ENCODE results near the gene CISD2. TPM values are rescaled to one million over a fixed set of nuclear protein-coding genes. Genes with fewer than 3 reads are reported as not detected.
"Not testable (repeated sequence)": the region's sequence is repeated elsewhere in the genome, so short reads cannot be mapped to it uniquely, and the experiment has no call there.

The CISD2 gene
- total RNA-seq, 6 experiments from 2014 or later, result 29.7 to 38.8 (median 34.4) TPM

DNA sequence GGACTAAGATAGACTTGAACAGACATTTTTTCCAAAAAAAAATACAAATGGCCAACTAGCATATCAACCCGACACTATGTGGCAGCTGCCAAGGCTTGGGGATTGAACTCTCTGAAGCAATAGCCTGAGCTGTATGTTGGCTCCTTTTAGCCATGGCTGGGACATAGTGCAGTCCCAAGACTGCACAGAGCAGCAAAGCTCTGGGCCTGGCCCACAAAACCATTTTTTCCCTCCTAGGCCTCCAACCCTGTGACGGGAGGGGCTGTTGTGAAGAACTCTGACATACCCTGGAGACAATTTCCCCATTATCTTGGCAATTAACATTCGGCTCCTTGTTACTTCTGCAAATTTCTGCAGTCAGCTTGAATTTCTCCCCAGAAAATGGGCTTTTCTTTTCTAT is 50.1 kb downstream of the CISD2 start:
- H3K9me3 Mint-ChIP-seq, result peaks cover 6% of the 10 kb centered on the region
- peaks cover 17% of the 10 kb centered on the region for H3K27me3 Mint-ChIP-seq (ENCODE audit: insufficient read depth)
- no peak overlapping the region for H3K27ac Mint-ChIP-seq
- no peak overlapping the region for H3K4me3 Mint-ChIP-seq
- no peaks in the 10 kb centered on the region for H3K4me1 Mint-ChIP-seq (ENCODE audit: low read depth)
- peaks cover 4% of the 10 kb centered on the region; the same call in 1 of the 2 replicates for H3K36me3 Mint-ChIP-seq (ENCODE audit: low read depth)
- no peak for DNase-seq
- TF ChIP-seq, protein P1, sequence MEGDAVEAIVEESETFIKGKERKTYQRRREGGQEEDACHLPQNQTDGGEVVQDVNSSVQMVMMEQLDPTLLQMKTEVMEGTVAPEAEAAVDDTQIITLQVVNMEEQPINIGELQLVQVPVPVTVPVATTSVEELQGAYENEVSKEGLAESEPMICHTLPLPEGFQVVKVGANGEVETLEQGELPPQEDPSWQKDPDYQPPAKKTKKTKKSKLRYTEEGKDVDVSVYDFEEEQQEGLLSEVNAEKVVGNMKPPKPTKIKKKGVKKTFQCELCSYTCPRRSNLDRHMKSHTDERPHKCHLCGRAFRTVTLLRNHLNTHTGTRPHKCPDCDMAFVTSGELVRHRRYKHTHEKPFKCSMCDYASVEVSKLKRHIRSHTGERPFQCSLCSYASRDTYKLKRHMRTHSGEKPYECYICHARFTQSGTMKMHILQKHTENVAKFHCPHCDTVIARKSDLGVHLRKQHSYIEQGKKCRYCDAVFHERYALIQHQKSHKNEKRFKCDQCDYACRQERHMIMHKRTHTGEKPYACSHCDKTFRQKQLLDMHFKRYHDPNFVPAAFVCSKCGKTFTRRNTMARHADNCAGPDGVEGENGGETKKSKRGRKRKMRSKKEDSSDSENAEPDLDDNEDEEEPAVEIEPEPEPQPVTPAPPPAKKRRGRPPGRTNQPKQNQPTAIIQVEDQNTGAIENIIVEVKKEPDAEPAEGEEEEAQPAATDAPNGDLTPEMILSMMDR (IDR thresholded peaks at IDR 0.05), result no peak

DNA sequence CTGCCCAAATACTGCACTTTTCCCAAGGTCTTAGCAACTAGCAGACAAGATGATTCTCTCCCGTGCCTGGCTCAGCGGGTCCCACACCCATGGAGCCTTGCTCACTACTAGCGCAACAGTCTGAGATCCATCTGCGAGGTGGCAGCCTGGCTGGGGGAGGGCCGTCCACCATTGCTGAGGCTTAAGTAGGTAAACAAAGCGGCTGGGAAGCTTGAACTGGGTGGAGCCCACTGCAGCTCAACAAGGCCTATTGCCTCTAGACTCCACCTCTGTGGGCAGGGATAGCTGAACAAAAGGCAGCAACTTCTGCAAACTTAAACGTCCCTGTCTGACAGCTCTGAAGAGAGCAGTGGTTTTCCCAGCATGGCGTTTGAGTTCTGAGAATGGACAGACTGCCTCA is 50.9 kb downstream of the CISD2 start:
- H3K4me3 Mint-ChIP-seq; H3K36me3 Mint-ChIP-seq (ENCODE audit: low read depth); H3K4me1 Mint-ChIP-seq (ENCODE audit: low read depth); H3K9me3 Mint-ChIP-seq; DNase-seq; H3K27ac Mint-ChIP-seq: not testable (repeated sequence)
- peaks cover 17% of the 10 kb centered on the region for H3K27me3 Mint-ChIP-seq (ENCODE audit: insufficient read depth)

DNA sequence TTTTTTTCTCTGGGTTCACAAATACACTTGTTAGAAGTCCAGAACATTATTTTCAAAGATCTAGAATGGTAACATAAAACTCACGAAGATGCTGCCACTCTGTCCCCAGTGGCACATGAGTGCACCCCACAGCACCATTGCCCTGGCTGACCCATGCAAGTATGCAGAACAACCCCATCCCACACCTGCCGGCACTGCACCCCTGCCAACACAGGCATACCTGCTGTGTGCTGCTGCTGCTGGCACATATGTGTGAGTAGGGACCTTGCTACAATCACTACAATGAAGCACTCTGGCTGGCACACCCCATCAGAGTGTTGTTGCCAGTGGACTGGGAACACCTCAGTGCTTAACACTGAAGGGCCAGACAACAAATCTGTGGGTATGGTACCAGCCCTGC is 66.9 kb downstream of the CISD2 start:
- H3K36me3 Mint-ChIP-seq (ENCODE audit: low read depth), result no peaks in the 10 kb centered on the region
- no peak for DNase-seq
- TF ChIP-seq, protein P1 (IDR thresholded peaks at IDR 0.05), result no peak
- H3K4me1 Mint-ChIP-seq (ENCODE audit: low read depth), result no peaks in the 10 kb centered on the region
- no peaks in the 10 kb centered on the region for H3K9me3 Mint-ChIP-seq
- H3K27me3 Mint-ChIP-seq (ENCODE audit: insufficient read depth), result peaks cover 2% of the 10 kb centered on the region
- H3K27ac Mint-ChIP-seq, result no peak overlapping the region
- no peak overlapping the region for H3K4me3 Mint-ChIP-seq

DNA sequence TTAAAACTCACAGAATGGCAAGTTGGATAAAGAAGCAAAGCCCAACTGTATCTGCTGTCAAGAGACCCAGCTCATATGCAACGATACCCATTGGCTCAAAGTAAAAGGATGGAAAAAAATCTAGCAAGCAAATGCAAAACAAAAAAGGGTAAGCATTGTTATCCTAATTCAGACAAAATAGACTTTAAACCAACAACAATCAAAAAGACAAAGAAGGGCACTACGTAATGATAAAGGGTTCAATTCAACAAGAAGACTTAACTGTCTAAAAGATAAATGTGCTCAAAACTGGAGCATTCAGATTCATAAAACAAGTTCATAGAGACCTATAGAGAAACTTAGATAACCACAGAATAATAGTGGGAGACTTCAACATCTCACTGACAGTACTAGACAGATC is 69.3 kb downstream of the CISD2 start:
- H3K27me3 Mint-ChIP-seq (ENCODE audit: insufficient read depth); DNase-seq; H3K4me3 Mint-ChIP-seq; H3K9me3 Mint-ChIP-seq; H3K27ac Mint-ChIP-seq; H3K4me1 Mint-ChIP-seq (ENCODE audit: low read depth); H3K36me3 Mint-ChIP-seq (ENCODE audit: low read depth): not testable (repeated sequence)

Other genes starting within 250 kb of the CISD2 start
- 10 to 100 TPM; 31.2 to 57.9 (median 36.0) TPM for gene MANBA, start 108.0 kb upstream of the CISD2 start, total RNA-seq (2021; fragmentation: NEBNext Ultra II Directional; extraction: Animal tissue kit (Norgen Biotek cat#: 25700))
- 100 to 1,000 TPM; 325 to 396 (median 359) TPM for gene UBE2D3, start 41.4 kb upstream of the CISD2 start, total RNA-seq (2021; fragmentation: NEBNext Ultra II Directional; extraction: Animal tissue kit (Norgen Biotek cat#: 25700))
- under 1 TPM; 0.09 to 0.36 (median 0.23) TPM for gene SLC9B1, start 150.7 kb downstream of the CISD2 start, total RNA-seq (2021; fragmentation: NEBNext Ultra II Directional; extraction: Animal tissue kit (Norgen Biotek cat#: 25700))
- 10 to 100 TPM; 15.4 to 22.0 (median 17.5) TPM for gene SLC9B2, start 207.8 kb downstream of the CISD2 start, total RNA-seq (2021; fragmentation: NEBNext Ultra II Directional; extraction: Animal tissue kit (Norgen Biotek cat#: 25700))
- gene BDH2, start 230.8 kb downstream of the CISD2 start, total RNA-seq (2021; fragmentation: NEBNext Ultra II Directional; extraction: Animal tissue kit (Norgen Biotek cat#: 25700)), result 10 to 100 TPM; 33.9 to 39.4 (median 36.9) TPM